Nephron progenitor cell (in vitro differentiated cells): Measurements from ENCODE around the gene YAP1.

Source experiments
- DNase-seq: peaks from one replicate; pipeline ENCODE4 v3.0.0; 2021
- H3K27ac Mint-ChIP-seq: 2 replicates; pipeline ENCODE4 v1.8.0; 2021; ENCODE audit warnings: mild to moderate bottlenecking, moderate library complexity, mixed read lengths
- H3K27me3 Mint-ChIP-seq: 2 replicates; pipeline ENCODE4 v1.8.0; 2021; ENCODE audit warnings: mild to moderate bottlenecking, low read depth, mixed read lengths; ENCODE audit not compliant: poor library complexity
- H3K36me3 Mint-ChIP-seq: 2 replicates; pipeline ENCODE4 v1.8.0; 2021; ENCODE audit warnings: low read depth, mixed read lengths
- H3K4me1 Mint-ChIP-seq: 2 replicates; pipeline ENCODE4 v1.8.0; 2021; ENCODE audit warnings: mixed read lengths
- H3K4me3 Mint-ChIP-seq: 2 replicates; pipeline ENCODE4 v1.8.0; 2021; ENCODE audit warnings: mild to moderate bottlenecking, moderate library complexity, mixed read lengths
- H3K9me3 Mint-ChIP-seq: 2 replicates; pipeline ENCODE4 v1.8.0; 2021; ENCODE audit warnings: mild to moderate bottlenecking, moderate library complexity, mixed read lengths
- TF ChIP-seq, protein P1 (sequence below): fragments of 200-600 bp; sonication (generic); IDR thresholded peaks from 2 replicates; pipeline ENCODE4 v1.5.0; 2021; ENCODE audit warnings: antibody characterized with exemption

YAP1 gene

GRCh38 chr11:102097186-102097585 lies 13.1 kb upstream of the YAP1 start:
- H3K27me3 Mint-ChIP-seq: peaks cover 3% of the 10 kb centered on the region
- H3K36me3 Mint-ChIP-seq: no peaks in the 10 kb centered on the region
- H3K4me1 Mint-ChIP-seq: peaks cover 5% of the 10 kb centered on the region
- H3K9me3 Mint-ChIP-seq: no peaks in the 10 kb centered on the region
- TF ChIP-seq, protein P1, sequence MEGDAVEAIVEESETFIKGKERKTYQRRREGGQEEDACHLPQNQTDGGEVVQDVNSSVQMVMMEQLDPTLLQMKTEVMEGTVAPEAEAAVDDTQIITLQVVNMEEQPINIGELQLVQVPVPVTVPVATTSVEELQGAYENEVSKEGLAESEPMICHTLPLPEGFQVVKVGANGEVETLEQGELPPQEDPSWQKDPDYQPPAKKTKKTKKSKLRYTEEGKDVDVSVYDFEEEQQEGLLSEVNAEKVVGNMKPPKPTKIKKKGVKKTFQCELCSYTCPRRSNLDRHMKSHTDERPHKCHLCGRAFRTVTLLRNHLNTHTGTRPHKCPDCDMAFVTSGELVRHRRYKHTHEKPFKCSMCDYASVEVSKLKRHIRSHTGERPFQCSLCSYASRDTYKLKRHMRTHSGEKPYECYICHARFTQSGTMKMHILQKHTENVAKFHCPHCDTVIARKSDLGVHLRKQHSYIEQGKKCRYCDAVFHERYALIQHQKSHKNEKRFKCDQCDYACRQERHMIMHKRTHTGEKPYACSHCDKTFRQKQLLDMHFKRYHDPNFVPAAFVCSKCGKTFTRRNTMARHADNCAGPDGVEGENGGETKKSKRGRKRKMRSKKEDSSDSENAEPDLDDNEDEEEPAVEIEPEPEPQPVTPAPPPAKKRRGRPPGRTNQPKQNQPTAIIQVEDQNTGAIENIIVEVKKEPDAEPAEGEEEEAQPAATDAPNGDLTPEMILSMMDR: no peak
- H3K27ac Mint-ChIP-seq: peak overlapping the region; percentile 2
- H3K4me3 Mint-ChIP-seq: no peak overlapping the region
- DNase-seq: no peak

DNA sequence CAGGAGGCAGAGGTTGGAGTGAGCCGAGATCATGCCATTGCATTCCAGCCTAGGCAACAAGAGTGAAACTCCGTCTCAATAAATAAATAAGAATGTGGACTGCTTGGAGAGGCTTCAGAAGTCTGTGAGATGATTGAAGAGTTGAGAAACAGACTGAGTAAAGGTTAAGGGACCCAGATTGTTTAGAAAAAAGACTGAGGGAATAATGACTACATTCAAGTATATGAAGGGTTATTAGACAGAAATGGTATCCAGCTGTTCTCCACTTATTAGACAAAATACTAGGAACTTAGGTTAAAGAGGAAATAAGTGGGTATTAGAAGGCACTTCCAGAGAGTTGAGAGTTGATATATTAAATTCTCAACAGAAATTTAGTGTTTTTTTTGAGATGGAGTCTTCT lies 10.5 kb upstream of the YAP1 start:
- H3K36me3 Mint-ChIP-seq: peaks cover 7% of the 10 kb centered on the region

GRCh38 chr11:102108734-102109440 lies 1.4 kb upstream of the YAP1 start:
- H3K27ac Mint-ChIP-seq: peak overlapping the region; percentile 99

More for the DNA sequence above, 10.5 kb upstream of the YAP1 start:
- no peak overlapping the region for H3K27ac Mint-ChIP-seq
- DNase-seq: no peak
- peaks cover 4% of the 10 kb centered on the region for H3K9me3 Mint-ChIP-seq
- H3K4me3 Mint-ChIP-seq: no peak overlapping the region
- H3K4me1 Mint-ChIP-seq: peaks cover 5% of the 10 kb centered on the region
- TF ChIP-seq, protein P1: no peak
- peaks cover 3% of the 10 kb centered on the region for H3K27me3 Mint-ChIP-seq

DNA sequence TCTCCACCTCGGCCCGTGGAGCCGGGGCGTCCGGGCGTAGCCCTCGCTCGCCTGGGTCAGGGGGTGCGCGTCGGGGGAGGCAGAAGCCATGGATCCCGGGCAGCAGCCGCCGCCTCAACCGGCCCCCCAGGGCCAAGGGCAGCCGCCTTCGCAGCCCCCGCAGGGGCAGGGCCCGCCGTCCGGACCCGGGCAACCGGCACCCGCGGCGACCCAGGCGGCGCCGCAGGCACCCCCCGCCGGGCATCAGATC lies 439 bp downstream of the YAP1 start:
- DNase-seq: no peak
- H3K27me3 Mint-ChIP-seq: no peaks in the 10 kb centered on the region
- peak overlapping the region; percentile 98 for H3K4me3 Mint-ChIP-seq
- H3K9me3 Mint-ChIP-seq: peaks cover 3% of the 10 kb centered on the region
- H3K4me1 Mint-ChIP-seq: peaks cover 44% of the 10 kb centered on the region
- TF ChIP-seq, protein P1: no peak
- H3K36me3 Mint-ChIP-seq: peaks cover 5% of the 10 kb centered on the region
- H3K27ac Mint-ChIP-seq: no peak overlapping the region

More at GRCh38 chr11:102108734-102109440, 1.4 kb upstream of the YAP1 start:
- no peaks in the 10 kb centered on the region for H3K27me3 Mint-ChIP-seq
- no peak for DNase-seq
- H3K4me3 Mint-ChIP-seq: peak overlapping the region; percentile 99
- peaks cover 10% of the 10 kb centered on the region for H3K36me3 Mint-ChIP-seq
- TF ChIP-seq, protein P1: no peak
- peaks cover 26% of the 10 kb centered on the region for H3K4me1 Mint-ChIP-seq
- peaks cover 12% of the 10 kb centered on the region for H3K9me3 Mint-ChIP-seq

DNA sequence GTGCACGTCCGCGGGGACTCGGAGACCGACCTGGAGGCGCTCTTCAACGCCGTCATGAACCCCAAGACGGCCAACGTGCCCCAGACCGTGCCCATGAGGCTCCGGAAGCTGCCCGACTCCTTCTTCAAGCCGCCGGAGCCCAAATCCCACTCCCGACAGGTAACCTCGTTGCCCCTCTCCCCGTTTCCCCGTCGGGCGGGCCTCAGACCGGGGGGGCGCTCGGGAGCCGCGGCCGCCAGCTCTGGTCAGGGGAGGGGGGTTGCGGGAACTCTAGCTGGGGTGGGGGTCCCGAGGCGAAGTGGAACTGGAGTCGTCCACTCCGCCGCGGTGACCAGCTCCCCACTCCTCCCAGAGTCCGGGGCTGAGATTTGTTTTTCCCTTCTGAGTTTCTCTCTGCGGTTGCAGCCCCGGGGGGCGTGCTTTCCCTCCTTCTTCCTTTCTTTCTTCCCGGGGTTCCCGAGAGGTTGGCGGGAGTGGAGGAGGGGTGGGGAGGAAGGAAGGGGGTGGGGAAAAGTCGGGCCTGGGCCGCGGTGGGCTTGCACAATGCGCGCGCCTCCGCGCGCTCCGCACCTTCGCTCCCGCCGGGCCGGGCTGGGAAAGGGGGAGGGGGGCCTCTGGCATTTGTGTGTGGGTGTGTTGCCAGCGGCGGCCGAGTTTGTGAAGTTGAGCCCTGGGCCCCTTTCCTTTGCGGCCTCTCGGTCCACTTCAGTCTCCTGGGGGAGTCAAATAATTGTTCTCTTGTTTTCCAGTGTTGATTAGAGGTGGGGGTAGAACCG lies 952 bp downstream of the YAP1 start:
- H3K9me3 Mint-ChIP-seq: peaks cover 3% of the 10 kb centered on the region
- H3K4me1 Mint-ChIP-seq: peaks cover 50% of the 10 kb centered on the region
- peak overlapping the region; percentile 98 for H3K4me3 Mint-ChIP-seq
- H3K27me3 Mint-ChIP-seq: no peaks in the 10 kb centered on the region
- H3K27ac Mint-ChIP-seq: peak overlapping the region; percentile 99
- peak; percentile 88 for DNase-seq
- TF ChIP-seq, protein P1: no peak
- peaks cover 5% of the 10 kb centered on the region for H3K36me3 Mint-ChIP-seq
